Measurements from ENCODE around the gene KAT6B. TPM values are rescaled to one million over a fixed set of nuclear protein-coding genes. Genes with fewer than 3 reads are reported as not detected.
A peak's percentile ranks its signal among the peaks of the same experiment; 100 is the strongest.

Gene KAT6B
- total and polyA plus RNA-seq, 2 donors from 2014 or later, result 2.9 to 34.2 TPM

DNA sequence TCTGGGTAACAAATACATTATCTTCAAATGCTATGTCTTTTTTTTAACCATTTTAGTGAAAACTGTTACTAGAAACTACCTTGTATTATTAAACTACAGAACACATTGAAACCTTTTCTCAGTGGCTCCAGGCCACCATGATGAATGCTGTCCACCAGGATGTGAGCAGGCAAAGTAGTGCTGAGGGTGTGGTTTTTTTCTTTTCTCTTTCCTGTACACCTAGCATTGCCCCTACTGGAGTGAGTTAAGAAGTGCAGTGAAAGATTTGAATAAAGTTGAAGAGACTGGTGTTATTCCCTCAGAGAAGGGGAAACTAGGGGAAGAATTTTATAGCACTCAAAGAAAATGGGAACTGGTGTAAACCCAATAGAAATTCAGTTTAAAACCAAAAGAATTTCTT lies 165.0 kb downstream of the KAT6B start:
- H3K4me1 ChIP-seq (ENCODE audit: control insufficient read depth in 2 of 3, insufficient read depth in 2 of 3, low read depth in 1 of 3, low read length in 3 of 3), result peaks cover 0 to 3% (median 0%) of the 10 kb centered on the region in 3 donors
- no peak overlapping the region for H3K9ac ChIP-seq (ENCODE audit: low read length in 3 of 3)
- intact Hi-C loops (cut with DNase I), result no loop called here
- peaks cover 4 to 8% (median 6%) of the 10 kb centered on the region in 3 donors for H3K36me3 ChIP-seq (ENCODE audit: control insufficient read depth in 2 of 3, insufficient read depth in 3 of 3, low read length in 3 of 3)
- no peaks in the 10 kb centered on the region for H3K9me3 ChIP-seq (ENCODE audit: control insufficient read depth in 2 of 3, insufficient read depth in 1 of 3, low read length in 3 of 3)
- H3K27me3 ChIP-seq (ENCODE audit: control insufficient read depth, insufficient read depth, low read length), result no peaks in the 10 kb centered on the region
- no peak for TF ChIP-seq CTCF (IDR thresholded peaks at IDR 0.05; ENCODE audit: borderline replicate concordance, extremely low read depth, insufficient read depth)
- FAIRE-seq (no peak), DNase-seq (no peak)
- H3K27ac ChIP-seq (ENCODE audit: low read depth in 2 of 2, low read length in 2 of 2), result no peak overlapping the region
- H3K4me3 ChIP-seq (ENCODE audit: low read length in 3 of 3), result no peak overlapping the region

GRCh38 chr10:74992068-74992467 lies 165.7 kb downstream of the KAT6B start:
- no peak for TF ChIP-seq CTCF (IDR thresholded peaks at IDR 0.05; ENCODE audit: borderline replicate concordance, extremely low read depth, insufficient read depth)

GRCh38 chr10:74993649-74994048 lies 167.2 kb downstream of the KAT6B start:
- Histone ChIP-seq H3K36me3 (ENCODE audit: control insufficient read depth in 2 of 3, insufficient read depth in 3 of 3, low read length in 3 of 3) (peaks cover 4 to 8% (median 6%) of the 10 kb centered on the region in 3 donors), H3K4me3 (ENCODE audit: low read length in 3 of 3) (no peak overlapping the region), H3K27me3 (ENCODE audit: control insufficient read depth, insufficient read depth, low read length) (no peaks in the 10 kb centered on the region), H3K9me3 (ENCODE audit: control insufficient read depth in 2 of 3, insufficient read depth in 1 of 3, low read length in 3 of 3) (no peaks in the 10 kb centered on the region), H3K4me1 (ENCODE audit: control insufficient read depth in 2 of 3, insufficient read depth in 2 of 3, low read depth in 1 of 3, low read length in 3 of 3) (peaks cover 0 to 2% (median 0%) of the 10 kb centered on the region in 3 donors), H3K27ac (ENCODE audit: low read depth in 2 of 2, low read length in 2 of 2) (no peak overlapping the region), H3K9ac (ENCODE audit: low read length in 3 of 3) (no peak overlapping the region)
- TF ChIP-seq CTCF (IDR thresholded peaks at IDR 0.05; ENCODE audit: borderline replicate concordance, extremely low read depth, insufficient read depth), result no peak
- no peak for FAIRE-seq
- intact Hi-C loops (cut with DNase I), result no loop called here
- DNase-seq, result no peak

More at GRCh38 chr10:74992068-74992467, 165.7 kb downstream of the KAT6B start:
- intact Hi-C loops (cut with DNase I), result no loop called here
- Histone ChIP-seq H3K27ac (ENCODE audit: low read depth in 2 of 2, low read length in 2 of 2) (no peak overlapping the region), H3K4me3 (ENCODE audit: low read length in 3 of 3) (no peak overlapping the region), H3K27me3 (ENCODE audit: control insufficient read depth, insufficient read depth, low read length) (no peaks in the 10 kb centered on the region), H3K9me3 (ENCODE audit: control insufficient read depth in 2 of 3, insufficient read depth in 1 of 3, low read length in 3 of 3) (no peaks in the 10 kb centered on the region), H3K9ac (ENCODE audit: low read length in 3 of 3) (no peak overlapping the region), H3K36me3 (ENCODE audit: control insufficient read depth in 2 of 3, insufficient read depth in 3 of 3, low read length in 3 of 3) (peaks cover 4 to 8% (median 6%) of the 10 kb centered on the region in 3 donors), H3K4me1 (ENCODE audit: control insufficient read depth in 2 of 3, insufficient read depth in 2 of 3, low read depth in 1 of 3, low read length in 3 of 3) (peaks cover 0 to 3% (median 0%) of the 10 kb centered on the region in 3 donors)
- FAIRE-seq (no peak), DNase-seq (peak in 1 of 5 donors; percentile 19)

GRCh38 chr10:74994854-74995253 lies 168.5 kb downstream of the KAT6B start:
- Histone ChIP-seq H3K9me3 (ENCODE audit: control insufficient read depth in 2 of 3, insufficient read depth in 1 of 3, low read length in 3 of 3) (no peaks in the 10 kb centered on the region), H3K36me3 (ENCODE audit: control insufficient read depth in 2 of 3, insufficient read depth in 3 of 3, low read length in 3 of 3) (peaks cover 6 to 8% (median 7%) of the 10 kb centered on the region in 3 donors), H3K4me1 (ENCODE audit: control insufficient read depth in 2 of 3, insufficient read depth in 2 of 3, low read depth in 1 of 3, low read length in 3 of 3) (no peaks in the 10 kb centered on the region), H3K27ac (ENCODE audit: low read depth in 2 of 2, low read length in 2 of 2) (no peak overlapping the region), H3K4me3 (ENCODE audit: low read length in 3 of 3) (no peak overlapping the region), H3K9ac (ENCODE audit: low read length in 3 of 3) (no peak overlapping the region), H3K27me3 (ENCODE audit: control insufficient read depth, insufficient read depth, low read length) (no peaks in the 10 kb centered on the region)
- intact Hi-C loops (cut with DNase I), result no loop called here
- TF ChIP-seq CTCF (IDR thresholded peaks at IDR 0.05; ENCODE audit: borderline replicate concordance, extremely low read depth, insufficient read depth), result no peak
- FAIRE-seq, result no peak
- no peak for DNase-seq
